Activated naive CD8-positive, alpha-beta T cell treated with anti-CD3 and anti-CD28 coated beads, Interleukin-2, amount 50 U/mL, for 24 hours (primary cell): ENCODE data around the gene PTRH1.

Experiments
- ATAC-seq: fragments of 150-1000 bp; cut with Tn5 transposase; one replicate; pipeline ENCODE4 v1.10.0; 2021
- DNase-seq: peaks from one replicate; pipeline ENCODE4 v3.0.0; 2021
- H3K27ac Mint-ChIP-seq: one replicate; pipeline ENCODE4 v1.8.0; 2021; ENCODE audit warnings: mild to moderate bottlenecking, mixed read lengths
- H3K27me3 Mint-ChIP-seq: one replicate; pipeline ENCODE4 v1.8.0; 2021; ENCODE audit warnings: mixed read lengths
- H3K36me3 Mint-ChIP-seq: one replicate; pipeline ENCODE4 v1.8.0; 2021; ENCODE audit warnings: low read depth, mixed read lengths
- H3K4me1 Mint-ChIP-seq: one replicate; pipeline ENCODE4 v1.8.0; 2021; ENCODE audit warnings: mixed read lengths
- H3K4me3 Mint-ChIP-seq: one replicate; pipeline ENCODE4 v1.8.0; 2021; ENCODE audit warnings: mild to moderate bottlenecking, moderate library complexity, mixed read lengths
- H3K9me3 Mint-ChIP-seq: one replicate; pipeline ENCODE4 v1.8.0; 2021; ENCODE audit warnings: mixed read lengths

PTRH1 gene

DNA sequence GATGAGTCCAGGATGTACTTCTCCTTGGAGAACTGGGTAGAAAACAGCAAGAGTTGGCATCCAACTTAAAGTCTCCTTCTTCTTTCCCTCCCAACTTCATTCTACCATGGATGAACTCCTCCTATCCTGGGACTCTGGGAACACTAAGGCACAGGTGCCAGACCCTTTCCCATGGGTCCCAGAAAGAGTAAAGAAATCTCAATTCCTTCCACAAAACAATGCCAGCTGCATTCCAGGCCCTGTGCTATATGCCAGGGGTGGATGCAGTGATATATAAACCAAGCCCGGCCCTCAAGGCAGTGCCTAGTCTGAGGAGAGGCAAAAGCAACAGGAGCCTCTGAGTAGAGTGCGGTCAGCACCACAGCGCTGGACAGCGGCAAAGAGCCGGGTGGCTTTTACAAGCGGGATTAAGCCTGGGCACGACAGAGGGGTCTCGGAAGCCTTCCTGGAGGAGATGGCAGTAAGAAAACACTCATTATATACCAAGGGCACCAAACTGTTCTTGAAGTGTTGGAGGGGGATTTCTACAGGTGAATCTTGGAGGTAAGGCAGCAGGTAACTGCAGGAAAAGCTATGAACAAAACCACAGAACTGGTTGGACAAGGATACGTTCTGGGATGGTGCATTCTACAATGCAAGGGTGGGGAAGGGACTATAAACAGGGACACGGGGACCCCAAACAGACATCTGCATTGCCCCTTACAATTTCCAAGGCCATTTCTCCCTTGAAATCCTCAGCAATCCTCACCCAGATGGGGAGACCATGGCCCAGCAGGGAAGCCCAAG, 36.0 kb upstream of the PTRH1 start:
- no peaks in the 10 kb centered on the region for H3K9me3 Mint-ChIP-seq
- no peak overlapping the region for H3K4me3 Mint-ChIP-seq
- peaks cover 14% of the 10 kb centered on the region for H3K4me1 Mint-ChIP-seq
- no peak for ATAC-seq
- DNase-seq = no peak
- H3K36me3 Mint-ChIP-seq = peaks cover 18% of the 10 kb centered on the region
- H3K27me3 Mint-ChIP-seq = no peaks in the 10 kb centered on the region
- H3K27ac Mint-ChIP-seq = no peak overlapping the region

DNA sequence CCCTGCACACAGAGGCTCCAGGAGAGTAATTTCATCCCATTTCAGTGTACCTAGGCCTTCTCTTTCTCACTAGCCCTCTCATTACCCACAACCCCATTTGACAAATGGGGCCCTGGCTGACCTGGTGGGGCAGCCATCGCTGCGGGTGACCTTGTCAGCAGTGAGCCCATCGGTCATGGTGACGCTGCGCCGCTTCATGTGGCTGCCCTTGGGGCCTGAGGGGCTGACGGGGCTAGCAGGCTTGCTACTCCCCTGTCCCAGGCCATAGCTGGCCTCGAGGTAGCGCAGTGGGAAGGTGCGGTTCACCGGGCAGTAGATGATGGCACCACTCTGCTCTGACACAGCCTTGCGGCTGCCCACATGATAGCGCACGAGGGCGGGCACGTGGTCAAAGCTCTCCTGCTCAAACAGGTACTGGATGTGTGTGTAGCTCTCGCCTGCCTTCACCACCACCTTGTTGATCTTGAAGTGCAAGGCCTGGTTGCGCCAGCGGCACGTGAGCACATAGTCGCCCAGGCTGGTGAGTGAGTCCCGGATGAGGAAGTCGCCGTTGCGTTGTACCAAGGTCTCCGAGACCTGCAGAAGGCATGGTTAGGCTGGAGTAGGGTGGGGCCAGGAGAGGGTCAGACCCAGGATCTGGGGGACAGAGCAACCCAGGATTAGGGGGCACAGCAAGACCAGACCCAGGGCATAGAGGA, 33.8 kb upstream of the PTRH1 start:
- no peak for ATAC-seq
- DNase-seq = no peak
- Mint-ChIP-seq H3K36me3 (peaks cover 18% of the 10 kb centered on the region), H3K4me3 (no peak overlapping the region), H3K9me3 (no peaks in the 10 kb centered on the region), H3K27ac (no peak overlapping the region), H3K4me1 (peaks cover 16% of the 10 kb centered on the region), H3K27me3 (no peaks in the 10 kb centered on the region)

DNA sequence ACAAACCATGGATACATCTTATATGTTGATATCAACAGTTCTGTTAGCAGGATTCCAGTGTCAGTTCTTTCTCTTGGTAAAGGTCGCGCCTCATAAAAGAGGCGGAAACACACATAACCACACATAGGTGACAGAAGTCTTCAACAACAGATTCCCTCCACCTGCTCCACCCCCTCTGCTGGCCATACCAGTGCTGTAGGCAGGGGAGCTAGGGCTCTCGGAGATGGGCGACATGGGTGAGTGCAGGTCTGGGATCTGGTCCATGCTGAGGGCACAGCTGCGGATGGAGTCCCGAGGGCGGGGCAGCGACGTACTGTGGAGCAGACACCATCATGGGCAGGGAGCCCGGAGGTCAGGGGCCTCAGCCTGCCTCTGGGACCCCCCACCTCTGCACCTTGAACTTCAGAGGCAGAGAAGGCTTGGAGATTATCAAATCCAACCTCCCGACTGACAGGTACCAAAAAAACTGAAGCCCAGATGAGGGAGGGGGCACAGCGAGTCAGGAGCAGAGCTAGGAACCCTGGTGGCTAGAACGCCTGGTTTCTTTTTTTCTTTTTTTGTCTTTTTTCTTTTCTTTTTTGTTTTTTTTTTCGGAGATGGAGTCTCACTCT, 31.6 kb upstream of the PTRH1 start:
- no peak for DNase-seq
- Mint-ChIP-seq H3K36me3 (peaks cover 21% of the 10 kb centered on the region), H3K27ac (no peak overlapping the region)

DNA sequence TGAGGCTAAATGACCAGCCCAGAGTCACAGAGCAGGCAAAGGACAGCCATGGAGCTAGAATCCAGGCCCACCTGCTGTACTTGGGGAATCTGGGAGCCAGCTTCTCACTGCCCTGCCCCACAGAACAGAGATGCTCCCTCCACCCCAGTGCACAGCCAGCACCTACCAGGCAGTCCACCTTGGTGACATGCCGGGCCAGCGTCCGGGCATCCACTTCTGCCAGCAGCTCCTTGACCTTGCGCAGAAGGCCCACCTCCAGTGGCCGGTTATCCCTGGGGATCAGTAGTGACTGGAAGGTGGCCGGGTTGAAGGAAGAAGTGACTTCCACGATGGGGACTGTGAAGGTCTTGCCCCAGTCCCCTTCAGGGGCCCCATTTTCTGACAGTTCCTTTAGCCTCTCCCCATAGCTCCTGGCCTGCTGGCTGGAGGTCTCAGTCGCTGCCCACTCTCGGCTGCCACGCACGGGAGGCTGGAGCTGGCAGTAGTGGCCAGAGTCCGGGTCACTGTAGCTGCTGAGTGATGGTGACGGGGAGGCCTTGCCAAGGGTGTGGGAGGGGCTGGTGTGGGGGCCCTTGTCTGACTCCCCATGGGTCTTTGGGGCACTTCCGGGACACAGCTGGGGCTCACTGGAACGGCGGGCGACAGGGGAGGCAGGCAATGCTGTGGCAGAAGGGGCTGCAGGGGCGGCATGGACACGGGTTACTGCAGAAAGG, 29.1 kb upstream of the PTRH1 start:
- Mint-ChIP-seq H3K27ac (no peak overlapping the region), H3K27me3 (no peaks in the 10 kb centered on the region), H3K4me1 (peaks cover 16% of the 10 kb centered on the region), H3K36me3 (peaks cover 18% of the 10 kb centered on the region), H3K4me3 (no peak overlapping the region), H3K9me3 (no peaks in the 10 kb centered on the region)
- DNase-seq (no peak), ATAC-seq (no peak)

More for the DNA sequence above, 31.6 kb upstream of the PTRH1 start:
- ATAC-seq = peak; percentile 71
- peaks cover 16% of the 10 kb centered on the region for H3K4me1 Mint-ChIP-seq
- H3K27me3 Mint-ChIP-seq = no peaks in the 10 kb centered on the region
- H3K4me3 Mint-ChIP-seq = no peak overlapping the region
- H3K9me3 Mint-ChIP-seq = no peaks in the 10 kb centered on the region

DNA sequence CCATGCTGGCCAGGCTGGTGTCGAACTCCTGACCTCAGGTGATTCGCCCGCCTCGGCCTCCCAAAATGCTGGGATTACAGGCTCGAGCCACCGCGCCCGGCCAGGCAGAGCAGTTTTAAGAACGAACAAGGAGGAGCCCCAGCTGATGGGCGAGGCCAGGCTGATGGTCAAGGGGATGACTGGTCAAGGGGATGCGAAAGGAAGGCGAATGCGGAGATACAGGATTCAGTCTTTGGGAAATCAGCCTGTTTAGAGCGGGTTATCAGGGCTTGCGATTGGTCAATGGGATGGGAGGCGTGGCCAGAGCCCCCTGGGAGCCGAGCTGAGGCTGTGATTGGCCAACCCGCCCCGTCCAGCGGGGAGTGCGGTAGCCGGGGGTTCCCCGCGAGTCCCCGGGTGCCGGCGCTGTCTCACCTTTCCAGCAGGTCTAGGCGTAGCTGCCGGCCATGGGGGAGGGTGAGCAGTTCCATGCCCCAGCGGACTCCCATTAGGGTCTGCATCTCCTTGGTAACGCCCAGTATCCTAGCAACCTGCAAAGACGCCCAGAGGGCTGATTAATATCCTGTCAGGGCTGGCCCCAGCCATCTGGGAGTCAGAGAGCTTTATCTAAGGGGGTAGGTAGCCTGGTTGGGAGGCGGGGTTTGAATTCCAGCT, 27.1 kb upstream of the PTRH1 start:
- Mint-ChIP-seq H3K4me1 (peaks cover 12% of the 10 kb centered on the region), H3K27me3 (no peaks in the 10 kb centered on the region), H3K27ac (no peak overlapping the region), H3K4me3 (no peak overlapping the region), H3K36me3 (peaks cover 14% of the 10 kb centered on the region), H3K9me3 (no peaks in the 10 kb centered on the region)
- DNase-seq (no peak), ATAC-seq (peak; percentile 31)

DNA sequence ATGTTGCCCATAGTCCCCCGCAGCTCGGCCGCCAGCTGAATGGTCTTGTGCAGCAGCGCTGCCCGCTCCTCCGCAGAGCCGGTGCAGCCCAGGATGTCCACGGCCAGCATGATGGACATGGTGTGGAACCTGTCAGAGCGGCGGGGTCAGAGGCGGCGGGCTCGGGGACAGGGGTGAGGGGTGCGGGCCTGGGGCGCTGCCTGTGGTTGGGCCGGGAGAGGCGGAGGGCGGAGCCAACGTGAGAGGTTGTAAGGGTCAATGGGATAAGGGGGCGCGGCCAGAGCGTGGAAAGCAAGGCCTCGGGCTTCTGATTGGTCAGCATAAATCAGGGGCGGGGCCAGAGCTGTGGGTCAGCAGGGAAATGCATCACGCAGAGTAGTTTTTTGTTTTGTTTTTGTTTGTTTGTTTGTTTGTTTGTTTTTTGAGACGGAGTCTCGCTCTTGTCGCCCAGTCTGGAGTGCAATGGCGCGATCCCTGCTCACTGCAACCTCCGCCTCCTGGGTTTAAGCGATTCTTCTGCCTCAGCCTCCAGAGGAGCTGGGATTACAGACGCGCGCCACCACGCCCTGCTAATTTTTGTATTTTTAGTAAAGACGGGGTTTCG, 26.5 kb upstream of the PTRH1 start:
- no peaks in the 10 kb centered on the region for H3K9me3 Mint-ChIP-seq
- no peak overlapping the region for H3K27ac Mint-ChIP-seq
- H3K36me3 Mint-ChIP-seq = peaks cover 11% of the 10 kb centered on the region
- ATAC-seq (no peak), DNase-seq (no peak)
- no peak overlapping the region for H3K4me3 Mint-ChIP-seq
- no peaks in the 10 kb centered on the region for H3K27me3 Mint-ChIP-seq
- H3K4me1 Mint-ChIP-seq = peaks cover 6% of the 10 kb centered on the region

DNA sequence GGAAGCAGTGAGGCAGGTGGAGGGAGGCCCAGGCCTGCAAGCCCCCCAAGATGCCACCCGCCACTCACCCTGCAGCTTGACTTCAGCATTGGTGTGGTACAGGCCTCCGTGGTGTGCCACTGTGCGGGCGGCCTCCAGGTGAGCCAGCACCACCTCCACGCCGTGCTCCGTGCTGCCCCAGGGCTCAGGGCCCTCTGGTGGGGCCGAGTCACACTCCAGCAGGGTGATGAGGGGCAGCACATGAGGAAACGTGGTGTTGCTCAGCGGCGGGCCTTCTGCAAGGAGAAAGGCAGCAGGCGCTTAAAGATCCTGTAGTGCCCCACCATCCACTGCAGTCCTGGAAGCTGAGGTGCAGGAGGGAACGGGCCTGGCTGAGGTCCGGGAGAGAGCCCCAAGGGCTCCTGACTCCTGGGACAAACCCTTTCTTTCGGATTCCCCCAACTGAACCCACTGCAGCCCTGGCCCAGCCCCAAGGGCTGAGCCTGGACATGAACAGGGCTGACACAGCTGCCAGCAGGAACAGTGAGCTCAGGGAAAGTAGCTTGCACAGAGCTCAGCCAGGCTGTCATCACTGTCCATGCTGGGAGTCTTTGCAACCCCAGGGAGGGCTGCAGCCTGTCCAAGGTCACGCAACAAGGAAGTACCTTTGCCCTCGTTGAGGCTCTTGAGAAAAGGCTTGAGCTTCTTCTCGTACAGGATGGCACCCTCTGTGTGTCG, 24.3 kb upstream of the PTRH1 start:
- peaks cover 11% of the 10 kb centered on the region for H3K36me3 Mint-ChIP-seq
- ATAC-seq = no peak
- no peak for DNase-seq
- H3K4me3 Mint-ChIP-seq = no peak overlapping the region
- no peak overlapping the region for H3K27ac Mint-ChIP-seq
- no peaks in the 10 kb centered on the region for H3K9me3 Mint-ChIP-seq
- no peaks in the 10 kb centered on the region for H3K27me3 Mint-ChIP-seq
- peaks cover 6% of the 10 kb centered on the region for H3K4me1 Mint-ChIP-seq

DNA sequence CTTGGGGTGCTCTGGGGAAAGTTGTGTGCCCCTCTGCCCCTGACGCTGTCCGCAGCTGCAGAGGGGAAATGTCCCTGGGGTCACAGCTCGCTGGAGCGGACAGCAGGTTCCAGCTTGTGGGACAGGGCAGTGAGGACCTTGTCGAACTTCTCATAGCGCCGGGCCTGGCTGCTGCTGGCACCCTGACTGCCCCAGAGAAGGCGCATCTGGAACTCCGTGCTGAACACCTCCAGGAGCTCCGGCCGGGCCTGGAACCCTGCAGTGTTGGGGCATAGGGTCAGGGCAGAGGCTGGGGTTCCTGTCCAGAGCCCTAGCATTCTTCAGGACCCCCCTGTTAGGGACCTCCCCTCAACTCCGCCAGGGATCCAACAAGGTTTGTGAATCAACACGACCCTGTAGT, 23.2 kb upstream of the PTRH1 start:
- ATAC-seq = no peak
- no peak for DNase-seq
- Mint-ChIP-seq H3K27ac (no peak overlapping the region), H3K27me3 (no peaks in the 10 kb centered on the region), H3K9me3 (no peaks in the 10 kb centered on the region), H3K4me1 (peaks cover 15% of the 10 kb centered on the region), H3K4me3 (no peak overlapping the region), H3K36me3 (peaks cover 11% of the 10 kb centered on the region)

DNA sequence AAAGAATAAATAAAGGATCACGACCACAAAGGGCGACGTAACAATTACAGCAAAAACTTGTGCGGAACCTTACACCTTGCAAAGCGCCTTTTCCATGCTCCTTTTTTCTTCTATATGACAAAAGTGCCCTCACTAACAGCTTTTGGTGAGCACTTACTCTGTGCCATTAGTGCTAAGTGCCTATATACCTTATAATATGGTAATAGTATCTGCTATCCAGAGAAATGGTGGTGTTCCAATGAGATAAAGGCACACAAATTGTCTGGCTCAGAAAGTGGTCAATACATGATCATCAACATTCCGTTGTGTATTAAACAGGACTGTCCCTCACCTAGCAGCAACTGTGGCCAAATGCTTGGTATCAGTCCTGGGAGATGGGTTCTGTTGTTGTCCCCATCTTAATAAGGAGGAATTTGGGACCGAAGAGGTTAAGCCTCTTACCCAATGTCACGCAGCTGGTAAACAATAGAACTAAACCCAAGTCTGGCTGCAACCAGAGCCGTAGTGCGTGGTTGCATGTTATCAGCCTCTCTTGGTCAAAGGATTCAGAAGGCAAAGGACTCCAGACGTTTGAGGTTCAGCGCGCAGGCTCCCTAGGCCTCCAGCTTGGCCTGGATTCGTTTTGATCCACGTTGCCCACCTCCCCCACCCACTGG, 20.2 kb upstream of the PTRH1 start:
- no peak for ATAC-seq
- Mint-ChIP-seq H3K27me3 (no peaks in the 10 kb centered on the region), H3K27ac (peak overlapping the region; percentile 90), H3K9me3 (no peaks in the 10 kb centered on the region), H3K4me1 (peaks cover 18% of the 10 kb centered on the region), H3K36me3 (peaks cover 8% of the 10 kb centered on the region), H3K4me3 (peak overlapping the region; percentile 82)
- no peak for DNase-seq

DNA sequence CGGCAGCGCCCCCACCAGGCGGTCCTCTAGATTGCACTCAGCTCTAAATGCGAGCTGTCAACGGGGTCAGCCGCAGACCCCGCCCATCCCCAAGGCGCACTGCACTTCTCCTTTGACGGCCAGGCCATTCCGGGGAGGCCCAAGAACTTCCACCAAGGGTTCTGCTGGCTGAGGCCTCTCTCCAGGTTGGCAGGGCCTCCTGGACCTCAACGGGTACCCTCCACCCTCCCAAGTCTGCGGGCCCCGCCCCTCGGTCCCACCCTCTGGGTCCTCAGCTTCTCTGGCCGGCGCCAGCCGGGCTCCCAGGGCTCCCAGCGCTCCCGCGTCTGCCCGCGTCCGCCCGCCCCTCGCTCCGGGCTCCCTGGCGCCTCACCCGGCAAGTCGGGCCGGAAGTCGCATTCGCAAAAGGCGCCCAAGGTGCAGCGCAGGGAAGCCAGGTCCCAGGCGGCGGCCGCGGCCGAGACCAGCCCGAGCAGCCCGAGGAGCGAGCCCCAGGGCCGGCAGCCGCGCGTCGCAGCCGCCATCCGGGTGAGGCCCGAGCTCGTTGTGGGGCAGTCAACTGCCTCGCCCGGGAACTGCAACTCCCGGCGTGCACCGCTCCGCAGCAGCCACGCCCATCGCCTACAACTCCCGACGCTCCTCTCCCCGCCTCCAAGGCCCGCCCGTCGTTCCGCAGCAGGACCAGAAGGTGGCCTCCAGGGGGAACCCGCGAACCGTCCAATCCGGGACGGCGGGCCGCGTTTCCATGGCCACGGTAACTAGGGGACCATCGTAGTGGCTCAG, 19.5 kb upstream of the PTRH1 start, which contains the start of gene TOR2A:
TOR2A (minus strand) TSS at position 548 of the 783 bp plus-strand sequence; CDS start at position 524, 24 bp downstream.
- peak within 1 kb of the TSS; percentile 90 for H3K27ac Mint-ChIP-seq
- H3K4me3 Mint-ChIP-seq = peak within 1 kb of the TSS; percentile 82
- ATAC-seq = peak; percentile 92

DNA sequence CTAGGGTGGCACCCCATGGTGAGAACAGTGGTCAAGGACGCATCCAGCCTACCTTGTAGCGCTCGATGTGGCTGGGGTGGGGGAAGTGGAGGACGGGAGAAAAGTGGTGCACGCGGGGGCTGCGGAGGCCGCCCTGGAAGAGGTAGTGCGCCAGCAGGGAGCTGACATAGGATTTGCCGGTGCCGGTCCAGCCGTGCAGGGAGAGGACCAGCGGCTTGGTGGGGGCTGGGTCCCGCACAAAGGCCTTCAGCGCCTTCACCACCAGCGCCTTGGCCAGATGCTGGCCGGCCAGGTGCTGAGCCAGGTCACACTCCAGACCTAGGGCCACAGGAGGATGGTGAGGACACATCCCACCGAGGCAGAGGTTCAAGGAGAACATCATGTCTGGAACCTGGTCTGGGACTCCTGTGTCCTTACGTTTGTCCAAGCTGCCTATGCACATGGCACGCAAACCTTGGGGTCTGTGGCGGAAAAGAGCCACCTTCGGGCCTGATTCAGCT, 18.8 kb upstream of the PTRH1 start:
- Mint-ChIP-seq H3K27ac (peak overlapping the region; percentile 75), H3K4me3 (peak overlapping the region; percentile 82), H3K36me3 (peaks cover 8% of the 10 kb centered on the region), H3K4me1 (peaks cover 18% of the 10 kb centered on the region), H3K9me3 (no peaks in the 10 kb centered on the region), H3K27me3 (no peaks in the 10 kb centered on the region)
- DNase-seq (no peak), ATAC-seq (no peak)

More for the DNA sequence above, 19.5 kb upstream of the PTRH1 start, which contains the start of gene TOR2A:
- no peaks in the 10 kb centered on the region for H3K9me3 Mint-ChIP-seq
- peaks cover 8% of the 10 kb centered on the region for H3K36me3 Mint-ChIP-seq
- DNase-seq = peak; percentile 99
- H3K4me1 Mint-ChIP-seq = peaks cover 18% of the 10 kb centered on the region
- H3K27me3 Mint-ChIP-seq = no peaks in the 10 kb centered on the region

DNA sequence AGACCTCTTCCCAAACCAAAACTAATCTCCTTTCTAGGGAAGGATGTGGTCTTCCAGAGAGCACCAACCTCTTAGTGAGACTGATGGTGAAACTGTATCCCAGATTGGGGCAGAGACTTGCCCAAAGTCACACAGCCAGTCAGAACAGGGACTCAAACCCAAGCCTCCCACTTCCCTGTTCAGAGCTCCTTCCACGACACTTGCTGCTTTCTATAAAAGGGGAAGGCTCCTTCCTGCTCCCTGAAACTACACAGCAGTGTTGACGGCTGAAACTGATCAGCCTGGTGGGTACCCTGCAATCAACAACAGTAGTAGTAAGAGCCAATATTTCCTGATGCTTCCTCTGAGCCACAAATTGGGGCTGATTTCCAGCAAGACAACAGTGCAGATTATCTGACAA, 18.2 kb upstream of the PTRH1 start:
- H3K9me3 Mint-ChIP-seq = no peaks in the 10 kb centered on the region
- peak overlapping the region; percentile 82 for H3K4me3 Mint-ChIP-seq
- no peaks in the 10 kb centered on the region for H3K27me3 Mint-ChIP-seq
- peaks cover 18% of the 10 kb centered on the region for H3K4me1 Mint-ChIP-seq
- peaks cover 4% of the 10 kb centered on the region for H3K36me3 Mint-ChIP-seq
- H3K27ac Mint-ChIP-seq = peak overlapping the region; percentile 32
- DNase-seq (no peak), ATAC-seq (no peak)
